Measurements from ENCODE around the gene SELP.
"Not testable (repeated sequence)": the region's sequence is repeated elsewhere in the genome, so short reads cannot be mapped to it uniquely, and the experiment has no call there.

The SELP gene

GRCh38 chr1:169630006-169630405, at the start of gene SELP:
Gene SELP, minus strand, starts transcription at chr1:169630124. Its CDS starts 50 bp downstream, at chr1:169630074.
- H3K27ac ChIP-seq: no peak within 1 kb of the TSS
- TF ChIP-seq CTCF (IDR thresholded peaks at IDR 0.05) (no peak), ZFX (IDR thresholded peaks at IDR 0.05; ENCODE audit: borderline replicate concordance) (no peak)

GRCh38 chr1:169679692-169680091, 49.8 kb upstream of the SELP start:
- no peak overlapping the region for H3K27ac ChIP-seq
- TF ChIP-seq ZFX (IDR thresholded peaks at IDR 0.05; ENCODE audit: borderline replicate concordance): no peak
- TF ChIP-seq CTCF (IDR thresholded peaks at IDR 0.05): no peak

GRCh38 chr1:169676001-169676400, 46.1 kb upstream of the SELP start:
- H3K27ac ChIP-seq: no peak overlapping the region
- TF ChIP-seq ZFX (IDR thresholded peaks at IDR 0.05; ENCODE audit: borderline replicate concordance) (no peak), CTCF (IDR thresholded peaks at IDR 0.05) (no peak)

- no peak overlapping the region for H3K27ac ChIP-seq
- TF ChIP-seq ZFX (IDR thresholded peaks at IDR 0.05; ENCODE audit: borderline replicate concordance) (no peak), CTCF (IDR thresholded peaks at IDR 0.05) (no peak)
Measured at GRCh38 chr1:169670836-169671235, 40.9 kb upstream of the SELP start.

GRCh38 chr1:169670244-169670643, 40.3 kb upstream of the SELP start:
- not testable (repeated sequence) for H3K27ac ChIP-seq

- H3K27ac ChIP-seq: not testable (repeated sequence)
Measured at GRCh38 chr1:169667699-169668596, 38.0 kb upstream of the SELP start.

GRCh38 chr1:169667227-169667639, 37.3 kb upstream of the SELP start:
- not testable (repeated sequence) for H3K27ac ChIP-seq

- H3K27ac ChIP-seq: not testable (repeated sequence)
Measured at GRCh38 chr1:169662680-169663079, 32.8 kb upstream of the SELP start.

- not testable (repeated sequence) for H3K27ac ChIP-seq
Measured at GRCh38 chr1:169661066-169661465, 31.1 kb upstream of the SELP start.

GRCh38 chr1:169658777-169659176, 28.9 kb upstream of the SELP start:
- H3K27ac ChIP-seq: not testable (repeated sequence)

- no peak overlapping the region for H3K27ac ChIP-seq
- TF ChIP-seq ZFX (IDR thresholded peaks at IDR 0.05; ENCODE audit: borderline replicate concordance) (no peak), CTCF (IDR thresholded peaks at IDR 0.05) (no peak)
Measured at GRCh38 chr1:169653873-169654272, 23.9 kb upstream of the SELP start.
